ENCODE data around the gene ENC1.
"Not testable (repeated sequence)": the region's sequence is repeated elsewhere in the genome, so short reads cannot be mapped to it uniquely, and the experiment has no call there.

- TF ChIP-seq CTCF (conservative IDR thresholded peaks at IDR 0.05; ENCODE audit: low read depth, low read length); EZH2phosphoT487 (IDR thresholded peaks at IDR 0.05; ENCODE audit: borderline replicate concordance, low read length); EZH2 (IDR thresholded peaks at IDR 0.05; ENCODE audit: low read length, unreplicated experiment): not testable (repeated sequence)
Observed at GRCh38 chr5:74676466-74676865, 35.9 kb upstream of the ENC1 start.
